Right lobe of liver (tissue), 4 donors: ENCODE data around the gene DSCAM.

Experiments
- CTCF ChIP-seq, 4 donors: fragments of 200-600 bp in 3 of 4; fragments of 450-650 bp in 1 of 4; IDR thresholded peaks; one replicate each; pipeline versions ENCODE4 v1.5.1 to v1.8.0; 2016 to 2022; ENCODE audit warnings: antibody characterized with exemption in 4 of 4, mild to moderate bottlenecking in 2 of 4
- POLR2A ChIP-seq: fragments of 450-650 bp; IDR thresholded peaks from one replicate; pipeline ENCODE4 v1.6.1; 2017; ENCODE audit warnings: antibody characterized with exemption, mild to moderate bottlenecking
- donor health status: DM: no; HTN: no; CAD: no.
- donor health status: DM: no; HTN: no; CAD: no.
- donor health status: DM: no; HTN: yes; CAD: no.

GRCh38 chr21:40349591-40349990 is 497.4 kb downstream of the DSCAM start:
- no peak for TF ChIP-seq CTCF (IDR thresholded peaks at IDR 0.05)
- no peak for TF ChIP-seq POLR2A
